Nephron (organoid): ENCODE data around the gene ELL2.

Experiments used
- H3K27ac Mint-ChIP-seq, 3 experiments: 2 replicates each; pipeline ENCODE4 v1.8.0; 2020; ENCODE audit warnings: mixed read lengths in 3 of 3, mild to moderate bottlenecking in 2 of 3, moderate library complexity in 1 of 3
- H3K27me3 Mint-ChIP-seq: 2 replicates; pipeline ENCODE4 v1.8.0; 2021; ENCODE audit warnings: low read depth, mild to moderate bottlenecking, moderate library complexity, mixed read lengths
- H3K36me3 Mint-ChIP-seq: 2 replicates; pipeline ENCODE4 v1.8.0; 2020; ENCODE audit warnings: low read depth, mixed read lengths
- H3K4me1 Mint-ChIP-seq: 2 replicates; pipeline ENCODE4 v1.8.0; 2020; ENCODE audit warnings: mixed read lengths
- H3K4me3 Mint-ChIP-seq, 3 experiments: 2 replicates each; pipeline ENCODE4 v1.8.0; 2020; ENCODE audit warnings: mild to moderate bottlenecking in 3 of 3, mixed read lengths in 3 of 3, moderate library complexity in 2 of 3
- H3K9me3 Mint-ChIP-seq: 2 replicates; pipeline ENCODE4 v1.8.0; 2020; ENCODE audit warnings: mixed read lengths
- CTCF ChIP-seq, 3 experiments: fragments of 200-600 bp; sonication (generic); IDR thresholded peaks; one replicate each; pipeline ENCODE4 v1.5.0; 2021; ENCODE audit warnings: antibody characterized with exemption in 3 of 3; ENCODE audit not compliant: unreplicated experiment in 3 of 3

The ELL2 gene

GRCh38 chr5:95919658-95920057 lies 42.0 kb downstream of the ELL2 start:
- no peak overlapping the region for H3K27ac Mint-ChIP-seq

GRCh38 chr5:95918421-95919006 lies 43.1 kb downstream of the ELL2 start:
- no peak for TF ChIP-seq CTCF (IDR thresholded peaks at IDR 0.05; ENCODE audit: unreplicated experiment in 3 of 3)
- Mint-ChIP-seq H3K4me1 (peaks cover 2% of the 10 kb centered on the region), H3K4me3 (no peak overlapping the region), H3K27ac (no peak overlapping the region), H3K9me3 (no peaks in the 10 kb centered on the region), H3K36me3 (no peaks in the 10 kb centered on the region), H3K27me3 (no peaks in the 10 kb centered on the region)

More at GRCh38 chr5:95919658-95920057, 42.0 kb downstream of the ELL2 start:
- no peaks in the 10 kb centered on the region for H3K27me3 Mint-ChIP-seq
- H3K36me3 Mint-ChIP-seq = no peaks in the 10 kb centered on the region
- H3K4me1 Mint-ChIP-seq = no peaks in the 10 kb centered on the region
- no peaks in the 10 kb centered on the region for H3K9me3 Mint-ChIP-seq
- H3K4me3 Mint-ChIP-seq = no peak overlapping the region
- TF ChIP-seq CTCF (IDR thresholded peaks at IDR 0.05; ENCODE audit: unreplicated experiment in 3 of 3) = no peak

- no peak for TF ChIP-seq CTCF (IDR thresholded peaks at IDR 0.05; ENCODE audit: unreplicated experiment in 3 of 3)
- H3K27me3 Mint-ChIP-seq = no peaks in the 10 kb centered on the region
- no peak overlapping the region for H3K27ac Mint-ChIP-seq
- H3K9me3 Mint-ChIP-seq = no peaks in the 10 kb centered on the region
- H3K4me1 Mint-ChIP-seq = peaks cover 5% of the 10 kb centered on the region
- no peaks in the 10 kb centered on the region for H3K36me3 Mint-ChIP-seq
- H3K4me3 Mint-ChIP-seq = no peak overlapping the region
These were observed 44.4 kb downstream of the ELL2 start for GRCh38 chr5:95917207-95917606.

DNA sequence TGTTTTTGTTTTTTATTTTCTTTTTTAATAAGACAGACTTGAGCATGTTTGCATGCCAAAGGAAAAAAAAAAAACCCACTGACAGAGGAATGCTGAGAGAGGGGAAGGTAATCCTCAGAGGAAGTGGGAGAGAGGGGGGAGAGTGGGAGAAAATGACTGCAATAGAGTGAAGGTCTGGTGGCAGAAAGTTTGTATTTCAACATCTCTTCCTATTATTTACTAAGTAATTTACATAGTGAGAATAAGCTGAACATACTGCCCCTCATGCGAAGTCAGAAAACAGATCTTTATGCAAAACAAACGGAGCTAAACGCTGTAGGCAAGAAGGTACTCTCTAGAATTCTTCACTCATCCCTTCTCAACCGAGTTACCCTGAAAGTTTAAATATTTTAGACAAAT lies 45.0 kb downstream of the ELL2 start:
- no peaks in the 10 kb centered on the region for H3K36me3 Mint-ChIP-seq
- H3K4me3 Mint-ChIP-seq = no peak overlapping the region
- no peak overlapping the region for H3K27ac Mint-ChIP-seq
- no peaks in the 10 kb centered on the region for H3K9me3 Mint-ChIP-seq
- H3K4me1 Mint-ChIP-seq = peaks cover 5% of the 10 kb centered on the region
- no peak for TF ChIP-seq CTCF (IDR thresholded peaks at IDR 0.05; ENCODE audit: unreplicated experiment in 3 of 3)
- H3K27me3 Mint-ChIP-seq = no peaks in the 10 kb centered on the region

GRCh38 chr5:95915999-95916686 lies 45.5 kb downstream of the ELL2 start:
- Mint-ChIP-seq H3K4me1 (peaks cover 9% of the 10 kb centered on the region), H3K36me3 (no peaks in the 10 kb centered on the region), H3K4me3 (no peak overlapping the region), H3K27me3 (no peaks in the 10 kb centered on the region), H3K27ac (peak overlapping the region in 1 of 3 experiments; percentile 46), H3K9me3 (no peaks in the 10 kb centered on the region)
- no peak for TF ChIP-seq CTCF (IDR thresholded peaks at IDR 0.05; ENCODE audit: unreplicated experiment in 3 of 3)

- H3K27me3 Mint-ChIP-seq = no peaks in the 10 kb centered on the region
- H3K36me3 Mint-ChIP-seq = no peaks in the 10 kb centered on the region
- no peak for TF ChIP-seq CTCF (IDR thresholded peaks at IDR 0.05; ENCODE audit: unreplicated experiment in 3 of 3)
- no peaks in the 10 kb centered on the region for H3K9me3 Mint-ChIP-seq
- peaks cover 9% of the 10 kb centered on the region for H3K4me1 Mint-ChIP-seq
- no peak overlapping the region for H3K27ac Mint-ChIP-seq
- H3K4me3 Mint-ChIP-seq = no peak overlapping the region
These were observed 48.0 kb downstream of the ELL2 start for GRCh38 chr5:95913663-95914062.
